Activated CD4-positive, alpha-beta T cell treated with anti-CD3 and anti-CD28 coated beads, Interleukin-2, amount 10 ng/mL, durations not matched to agents 7 days and 5 days (primary cell): ENCODE data around the gene PSPH. TPM values are rescaled to one million over a fixed set of nuclear protein-coding genes. Genes with fewer than 3 reads are reported as not detected.
"Not testable (repeated sequence)": the region's sequence is repeated elsewhere in the genome, so short reads cannot be mapped to it uniquely, and the experiment has no call there.

Experiments used
- CTCF ChIA-PET: fragments of 350-600 bp; sonication (Branson Sonifier 250); formaldehyde crosslinking; loops from one replicate; lab custom pipeline; 2021; ENCODE audit warnings: antibody characterized with exemption; lab: Charles Lee
- POLR2A ChIA-PET: fragments of 350-600 bp; sonication (Branson Sonifier 250); formaldehyde crosslinking; loops from one replicate; lab custom pipeline; 2021; ENCODE audit warnings: antibody characterized with exemption; lab: Charles Lee
- DNase-seq: peaks from one replicate; pipeline ENCODE4 v3.0.0-alpha.2; 2020
- H3K27ac Mint-ChIP-seq: one replicate; pipeline ENCODE4 v1.8.0; 2021; ENCODE audit warnings: mild to moderate bottlenecking, moderate library complexity, mixed read lengths
- H3K27me3 Mint-ChIP-seq: one replicate; pipeline ENCODE4 v1.8.0; 2021; ENCODE audit warnings: mixed read lengths
- H3K36me3 Mint-ChIP-seq: one replicate; pipeline ENCODE4 v1.8.0; 2021; ENCODE audit warnings: low read depth, mixed read lengths
- H3K4me1 Mint-ChIP-seq: one replicate; pipeline ENCODE4 v1.8.0; 2021; ENCODE audit warnings: mixed read lengths
- H3K4me3 Mint-ChIP-seq: one replicate; pipeline ENCODE4 v1.8.0; 2021; ENCODE audit warnings: mild to moderate bottlenecking, moderate library complexity, mixed read lengths
- H3K9me3 Mint-ChIP-seq: one replicate; pipeline ENCODE4 v1.8.0; 2021; ENCODE audit warnings: mixed read lengths
- total RNA-seq, 2 experiments: library from RNA; stranded (reverse); gene quantifications; one replicate each; pipeline ENCODE4 v1.2.3, GENCODE V29; 2021

The PSPH gene
- total RNA-seq, 2 experiments from 2014 or later = 9.6 to 11.2 TPM

- H3K4me1 Mint-ChIP-seq = peaks cover 49% of the 10 kb centered on the region
- H3K27ac Mint-ChIP-seq = no peak overlapping the region
- H3K27me3 Mint-ChIP-seq = no peaks in the 10 kb centered on the region
- CTCF ChIA-PET = interaction anchor here (1.5 kb wide), 1 partner anchor 20 kb away, joined by 10 read pairs; no protein-coding TSS in a partner anchor
- POLR2A ChIA-PET = no interaction called here
- no peaks in the 10 kb centered on the region for H3K9me3 Mint-ChIP-seq
- H3K36me3 Mint-ChIP-seq = peaks cover 50% of the 10 kb centered on the region
- DNase-seq = no peak
- peak overlapping the region; percentile 98 for H3K4me3 Mint-ChIP-seq
Measured at GRCh38 chr7:56053379-56053778, 2.1 kb upstream of the PSPH start.

- Mint-ChIP-seq H3K36me3 (peaks cover 32% of the 10 kb centered on the region), H3K27me3 (no peaks in the 10 kb centered on the region), H3K9me3 (no peaks in the 10 kb centered on the region), H3K4me1 (peaks cover 43% of the 10 kb centered on the region), H3K4me3 (peak overlapping the region; percentile 98), H3K27ac (peak overlapping the region; percentile 96)
- no peak for DNase-seq
- POLR2A ChIA-PET = interaction anchor here (1.0 kb wide), 1 partner anchor 13 kb away, joined by 3 read pairs; no protein-coding TSS in a partner anchor
- CTCF ChIA-PET = interaction anchor here (1.0 to 1.8 kb wide), 4 partner anchors 13 to 24 kb away, joined by 3 to 9 read pairs (median 5); partner anchors contain the start of gene SUMF2
Measured at GRCh38 chr7:56051053-56051338, 248 bp downstream of the PSPH start.

GRCh38 chr7:56048763-56049162, 2.5 kb downstream of the PSPH start:
- POLR2A ChIA-PET, DNase-seq, H3K9me3 Mint-ChIP-seq, H3K27me3 Mint-ChIP-seq, H3K27ac Mint-ChIP-seq, H3K4me3 Mint-ChIP-seq: not testable (repeated sequence)
- CTCF ChIA-PET = interaction anchor here (0.6 kb wide), 1 partner anchor 8 kb away, joined by 5 read pairs; no protein-coding TSS in a partner anchor
- peaks cover 12% of the 10 kb centered on the region for H3K36me3 Mint-ChIP-seq
- H3K4me1 Mint-ChIP-seq = peaks cover 31% of the 10 kb centered on the region

- ChIA-PET CTCF (no interaction called here), POLR2A (no interaction called here)
- Mint-ChIP-seq H3K4me1 (peaks cover 27% of the 10 kb centered on the region), H3K27ac (no peak overlapping the region), H3K36me3 (peaks cover 7% of the 10 kb centered on the region), H3K27me3 (no peaks in the 10 kb centered on the region), H3K9me3 (no peaks in the 10 kb centered on the region), H3K4me3 (no peak overlapping the region)
- no peak for DNase-seq
Measured at GRCh38 chr7:56048245-56048644, 3.0 kb downstream of the PSPH start.

GRCh38 chr7:56047446-56048116, 3.7 kb downstream of the PSPH start:
- ChIA-PET CTCF (interaction anchor here (0.6 kb wide), 2 partner anchors 24 to 89 kb away, joined by 3 to 4 read pairs; no protein-coding TSS in a partner anchor), POLR2A (interaction anchor here (0.6 kb wide), 1 partner anchor 513 kb away, joined by 3 read pairs; no protein-coding TSS in a partner anchor)
- not testable (repeated sequence) for DNase-seq, H3K36me3 Mint-ChIP-seq, H3K4me3 Mint-ChIP-seq, H3K27me3 Mint-ChIP-seq, H3K27ac Mint-ChIP-seq, H3K9me3 Mint-ChIP-seq
- H3K4me1 Mint-ChIP-seq = peaks cover 21% of the 10 kb centered on the region

GRCh38 chr7:56046721-56047445, 4.4 kb downstream of the PSPH start:
- Mint-ChIP-seq H3K9me3 (no peaks in the 10 kb centered on the region), H3K36me3 (no peaks in the 10 kb centered on the region)

GRCh38 chr7:56045758-56046157, 5.5 kb downstream of the PSPH start:
- H3K27ac Mint-ChIP-seq, H3K27me3 Mint-ChIP-seq, H3K4me3 Mint-ChIP-seq, H3K9me3 Mint-ChIP-seq, POLR2A ChIA-PET, H3K36me3 Mint-ChIP-seq, DNase-seq: not testable (repeated sequence)
- H3K4me1 Mint-ChIP-seq = peaks cover 18% of the 10 kb centered on the region
- CTCF ChIA-PET = interaction anchor here (1.2 to 1.7 kb wide), 2 partner anchors 13 to 17 kb away, joined by 3 to 4 read pairs; no protein-coding TSS in a partner anchor

More at GRCh38 chr7:56046721-56047445, 4.4 kb downstream of the PSPH start:
- ChIA-PET CTCF (interaction anchor here (0.6 kb wide), 2 partner anchors 24 to 89 kb away, joined by 3 to 4 read pairs; no protein-coding TSS in a partner anchor), POLR2A (interaction anchor here (0.6 kb wide), 1 partner anchor 512 kb away, joined by 3 read pairs; no protein-coding TSS in a partner anchor)
- Mint-ChIP-seq H3K4me3 (no peak overlapping the region), H3K27ac (no peak overlapping the region), H3K27me3 (no peaks in the 10 kb centered on the region), H3K4me1 (peaks cover 18% of the 10 kb centered on the region)
- no peak for DNase-seq

- no peak for DNase-seq
- H3K4me3 Mint-ChIP-seq = no peak overlapping the region
- no peaks in the 10 kb centered on the region for H3K27me3 Mint-ChIP-seq
- no peaks in the 10 kb centered on the region for H3K9me3 Mint-ChIP-seq
- POLR2A ChIA-PET = no interaction called here
- CTCF ChIA-PET = interaction anchor here (1.2 kb wide), 1 partner anchor 18 kb away, joined by 3 read pairs; no protein-coding TSS in a partner anchor
- no peaks in the 10 kb centered on the region for H3K36me3 Mint-ChIP-seq
- H3K4me1 Mint-ChIP-seq = peaks cover 2% of the 10 kb centered on the region
- no peak overlapping the region for H3K27ac Mint-ChIP-seq
Measured at GRCh38 chr7:56040730-56041129, 10.5 kb downstream of the PSPH start.

GRCh38 chr7:56033671-56034432, 17.4 kb downstream of the PSPH start:
- POLR2A ChIA-PET = no interaction called here
- Mint-ChIP-seq H3K36me3 (no peaks in the 10 kb centered on the region), H3K27me3 (no peaks in the 10 kb centered on the region), H3K9me3 (no peaks in the 10 kb centered on the region), H3K27ac (peak overlapping the region; percentile 82), H3K4me1 (peaks cover 16% of the 10 kb centered on the region), H3K4me3 (peak overlapping the region; percentile 77)
- CTCF ChIA-PET = interaction anchor here (0.6 to 1.3 kb wide), 4 partner anchors 28 to 73 kb away, joined by 3 to 5 read pairs (median 4); partner anchors contain the start of gene SUMF2
- peak; percentile 84 for DNase-seq

GRCh38 chr7:56032578-56032977, 18.7 kb downstream of the PSPH start:
- H3K4me3 Mint-ChIP-seq = peak overlapping the region; percentile 22
- H3K27me3 Mint-ChIP-seq, H3K27ac Mint-ChIP-seq, DNase-seq, H3K36me3 Mint-ChIP-seq, POLR2A ChIA-PET, H3K9me3 Mint-ChIP-seq: not testable (repeated sequence)
- CTCF ChIA-PET = interaction anchor here (0.7 kb wide), 1 partner anchor 13 kb away, joined by 3 read pairs; no protein-coding TSS in a partner anchor
- peaks cover 16% of the 10 kb centered on the region for H3K4me1 Mint-ChIP-seq

GRCh38 chr7:56031556-56031955, 19.7 kb downstream of the PSPH start:
- H3K4me3 Mint-ChIP-seq, H3K27me3 Mint-ChIP-seq, H3K27ac Mint-ChIP-seq, POLR2A ChIA-PET, H3K36me3 Mint-ChIP-seq, H3K9me3 Mint-ChIP-seq, DNase-seq: not testable (repeated sequence)
- peaks cover 16% of the 10 kb centered on the region for H3K4me1 Mint-ChIP-seq
- CTCF ChIA-PET = interaction anchor here (0.6 to 1.0 kb wide), 2 partner anchors 20 to 25 kb away, joined by 3 to 5 read pairs; partner anchors contain the start of gene CCT6A

- CTCF ChIA-PET = interaction anchor here (0.6 kb wide), 2 partner anchors 8 to 27 kb away, joined by 3 to 5 read pairs; no protein-coding TSS in a partner anchor
- H3K9me3 Mint-ChIP-seq = no peaks in the 10 kb centered on the region
Measured at GRCh38 chr7:56030340-56030739, 20.9 kb downstream of the PSPH start.

More at GRCh38 chr7:56030340-56030739, 20.9 kb downstream of the PSPH start:
- no peak for DNase-seq
- no peak overlapping the region for H3K27ac Mint-ChIP-seq
- H3K27me3 Mint-ChIP-seq = no peaks in the 10 kb centered on the region
- H3K4me1 Mint-ChIP-seq = peaks cover 16% of the 10 kb centered on the region
- H3K4me3 Mint-ChIP-seq = no peak overlapping the region
- POLR2A ChIA-PET = no interaction called here
- H3K36me3 Mint-ChIP-seq = no peaks in the 10 kb centered on the region
